Esophagus squamous epithelium (tissue), 5 donors: ENCODE results near the gene AMPD1. TPM values are rescaled to one million over a fixed set of nuclear protein-coding genes. Genes with fewer than 3 reads are reported as not detected.
A peak's percentile ranks its signal among the peaks of the same experiment; 100 is the strongest.

Experiments
- DNase-seq: peaks from one replicate; lab custom pipeline; 2025; lab: John Stamatoyannopoulos, UW
- H3K27ac ChIP-seq, 4 donors: fragments of 200-600 bp; sonication (generic); one replicate each; pipeline ENCODE4 v1.5.1; 2016 to 2019; ENCODE audit warnings: mild to moderate bottlenecking in 1 of 4
- H3K27me3 ChIP-seq, 4 donors: fragments of 200-600 bp; sonication (generic); 1 replicate in 3 of 4; 2 replicates in 1 of 4; pipeline versions ENCODE4 v1.5.1 to v1.6.0; 2017 to 2021; ENCODE audit warnings: antibody characterized with exemption in 1 of 4
- H3K36me3 ChIP-seq, 3 donors: fragments of 200-600 bp; sonication (generic); one replicate each; pipeline ENCODE4 v1.5.1; 2016 to 2019
- H3K4me1 ChIP-seq, 3 donors: fragments of 200-600 bp; sonication (generic); one replicate each; pipeline ENCODE4 v1.5.1; 2017 to 2019
- H3K4me3 ChIP-seq, 4 donors: fragments of 200-600 bp; sonication (generic); 1 replicate in 3 of 4; 2 replicates in 1 of 4; pipeline ENCODE4 v1.5.1; 2016 to 2019; ENCODE audit warnings: mild to moderate bottlenecking in 2 of 4, moderate library complexity in 1 of 4
- H3K9me3 ChIP-seq, 3 donors: fragments of 200-600 bp; sonication (generic); one replicate each; pipeline ENCODE4 v1.5.1; 2016 to 2019
- POLR2A ChIP-seq, 4 donors: fragments of 450-650 bp; IDR thresholded peaks; one replicate each; pipeline ENCODE4 v1.6.1; 2017; ENCODE audit warnings: antibody characterized with exemption in 4 of 4, mild to moderate bottlenecking in 4 of 4, moderate library complexity in 3 of 4
- WGBS, 2 donors: methylation state at CpG; one replicate each; pipeline ENCODE4 v1.1.5; 2018; 5-methylcytosine and 5-hydroxymethylcytosine counted together
- intact Hi-C: fragments of 100-400 bp; cut with DNase I; formaldehyde crosslinking; loops from one replicate; pipeline ENCODE4 v1.15.0; 2022
- total RNA-seq, 4 donors: library from RNA; depleted of rRNA; stranded (reverse); fragments of >200 nt; gene quantifications; one replicate each; pipeline ENCODE4 v1.1.0, GENCODE V29; 2016
- TF ChIP-seq, protein P1 (sequence below), 6 experiments: fragments of 450-650 bp in 4 of 6; fragments of 200-600 bp in 2 of 6; sonication (generic) in 2 of 6; IDR thresholded peaks; one replicate each; pipeline ENCODE4 v1.5.1; 2016 to 2019; ENCODE audit warnings: antibody characterized with exemption in 6 of 6, mild to moderate bottlenecking in 4 of 6, moderate library complexity in 4 of 6
- donor health status: DM: yes; HTN: yes; CAD: no.

The AMPD1 gene
- total RNA-seq, 4 donors from 2014 or later = 0.32 to 0.57 TPM; not detected in 2

DNA sequence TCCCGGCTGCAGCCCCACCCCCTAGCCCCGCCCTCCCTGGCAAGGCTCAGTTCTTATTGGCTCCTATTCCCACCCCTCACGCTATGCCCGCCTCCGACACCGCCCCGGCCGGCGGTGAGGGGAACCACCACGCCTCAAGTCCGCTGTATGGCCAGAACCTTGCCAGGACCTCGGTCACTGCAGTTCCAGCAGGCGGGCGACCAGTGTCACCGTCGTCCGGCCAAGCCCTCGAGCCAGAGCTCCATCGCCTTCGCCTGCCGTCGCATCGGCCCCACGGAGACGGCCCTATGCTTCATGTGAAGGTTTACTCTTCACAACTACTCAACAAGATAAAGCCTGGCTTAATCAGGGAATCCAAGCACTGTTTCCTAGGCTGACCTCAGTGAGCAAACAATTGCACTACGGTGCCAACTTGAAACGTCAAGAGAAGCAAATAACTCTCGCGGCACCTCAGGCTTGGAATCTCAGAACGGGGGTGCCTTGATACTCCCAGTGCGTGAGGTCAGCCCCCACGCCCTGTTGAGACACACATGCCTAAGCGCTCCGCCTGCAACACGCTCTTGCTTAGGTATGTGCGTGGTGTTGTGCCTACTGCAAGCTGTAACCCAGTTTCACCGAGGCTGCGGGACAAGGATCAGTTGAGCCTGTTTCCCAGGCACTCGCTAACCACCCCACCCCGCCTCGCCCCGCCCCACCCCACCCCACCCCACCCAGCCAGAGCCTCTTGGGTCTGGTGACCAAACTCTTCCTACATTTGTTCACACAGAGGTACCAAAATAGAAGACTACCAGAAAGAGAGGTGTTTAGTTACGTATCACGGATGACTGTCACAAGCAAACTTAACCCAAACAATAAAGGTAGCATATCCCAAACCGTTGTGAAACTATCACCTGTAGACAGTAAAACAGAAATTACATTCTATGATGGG is 25.0 kb downstream of the AMPD1 start:
- H3K4me1 ChIP-seq = peaks cover 0 to 40% (median 3%) of the 10 kb centered on the region in 3 donors
- peak overlapping the region; percentile 63 to 97 (median 77) for H3K4me3 ChIP-seq
- peak; percentile 67 for DNase-seq
- intact Hi-C loops = no loop called here
- 3 to 8% methylated on average over 17 to 19 of the region's 45 CpGs for WGBS, 2 donors
- no peaks in the 10 kb centered on the region for H3K36me3 ChIP-seq
- no peaks in the 10 kb centered on the region for H3K9me3 ChIP-seq
- H3K27ac ChIP-seq = peak overlapping the region; percentile 94 to 99 (median 96)
- TF ChIP-seq, protein P1, sequence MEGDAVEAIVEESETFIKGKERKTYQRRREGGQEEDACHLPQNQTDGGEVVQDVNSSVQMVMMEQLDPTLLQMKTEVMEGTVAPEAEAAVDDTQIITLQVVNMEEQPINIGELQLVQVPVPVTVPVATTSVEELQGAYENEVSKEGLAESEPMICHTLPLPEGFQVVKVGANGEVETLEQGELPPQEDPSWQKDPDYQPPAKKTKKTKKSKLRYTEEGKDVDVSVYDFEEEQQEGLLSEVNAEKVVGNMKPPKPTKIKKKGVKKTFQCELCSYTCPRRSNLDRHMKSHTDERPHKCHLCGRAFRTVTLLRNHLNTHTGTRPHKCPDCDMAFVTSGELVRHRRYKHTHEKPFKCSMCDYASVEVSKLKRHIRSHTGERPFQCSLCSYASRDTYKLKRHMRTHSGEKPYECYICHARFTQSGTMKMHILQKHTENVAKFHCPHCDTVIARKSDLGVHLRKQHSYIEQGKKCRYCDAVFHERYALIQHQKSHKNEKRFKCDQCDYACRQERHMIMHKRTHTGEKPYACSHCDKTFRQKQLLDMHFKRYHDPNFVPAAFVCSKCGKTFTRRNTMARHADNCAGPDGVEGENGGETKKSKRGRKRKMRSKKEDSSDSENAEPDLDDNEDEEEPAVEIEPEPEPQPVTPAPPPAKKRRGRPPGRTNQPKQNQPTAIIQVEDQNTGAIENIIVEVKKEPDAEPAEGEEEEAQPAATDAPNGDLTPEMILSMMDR (IDR thresholded peaks at IDR 0.05) = peak in 4 of 6 experiments; percentile 12 to 38 (median 24)
- TF ChIP-seq POLR2A (IDR thresholded peaks at IDR 0.05) = peak in 2 of 4 donors; percentile 26 to 67
- H3K27me3 ChIP-seq = peaks cover 0 to 1% (median 0%) of the 10 kb centered on the region in 4 donors

DNA sequence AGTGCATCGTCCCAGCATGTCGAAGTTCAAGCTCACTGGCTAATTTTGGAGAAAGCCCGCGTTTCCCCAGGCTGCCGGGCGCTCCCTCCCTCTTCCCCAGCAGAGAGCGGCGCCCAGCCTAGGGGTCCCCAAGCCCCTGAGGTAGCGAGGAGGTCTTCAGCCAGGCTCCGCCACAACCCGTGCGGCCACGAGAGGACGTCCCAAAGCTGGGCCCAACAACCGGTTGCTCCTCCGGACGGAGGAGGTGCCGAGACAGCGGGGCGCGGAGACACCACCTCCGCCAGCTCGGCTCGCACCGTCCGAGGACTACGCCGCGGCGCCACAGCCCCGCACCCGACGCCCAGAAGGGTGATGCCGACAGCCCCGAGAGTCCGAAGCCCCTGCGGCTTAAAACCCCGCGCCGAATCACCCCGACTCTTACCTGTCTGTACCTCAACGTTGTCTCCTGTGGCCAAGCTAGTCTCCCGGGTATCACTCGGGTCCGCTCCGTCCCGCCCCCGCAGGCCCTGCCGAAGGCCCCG is 25.7 kb downstream of the AMPD1 start, which contains the start of gene DENND2C:
DENND2C (minus strand) TSS at position 488 of the 521 bp plus-strand sequence. CDS start 44,065 bp downstream, outside the sequence.
- TF ChIP-seq, protein P1 (IDR thresholded peaks at IDR 0.05) = no peak
- TF ChIP-seq POLR2A (IDR thresholded peaks at IDR 0.05) = peak in 3 of 4 donors; percentile 30 to 77 (median 70)
- Histone ChIP-seq H3K27me3 (no peaks in the 10 kb centered on the region), H3K27ac (peak within 1 kb of the TSS; percentile 94 to 99 (median 96)), H3K36me3 (peaks cover 0 to 2% (median 0%) of the 10 kb centered on the region in 3 donors), H3K9me3 (no peaks in the 10 kb centered on the region), H3K4me3 (peak within 1 kb of the TSS; percentile 63 to 97 (median 77)), H3K4me1 (peaks cover 0 to 40% (median 3%) of the 10 kb centered on the region in 3 donors)
- DNase-seq = no peak
- intact Hi-C loops = no loop called here
- WGBS, 2 donors = 0% methylated on average over 7 to 21 of the region's 50 CpGs

DNA sequence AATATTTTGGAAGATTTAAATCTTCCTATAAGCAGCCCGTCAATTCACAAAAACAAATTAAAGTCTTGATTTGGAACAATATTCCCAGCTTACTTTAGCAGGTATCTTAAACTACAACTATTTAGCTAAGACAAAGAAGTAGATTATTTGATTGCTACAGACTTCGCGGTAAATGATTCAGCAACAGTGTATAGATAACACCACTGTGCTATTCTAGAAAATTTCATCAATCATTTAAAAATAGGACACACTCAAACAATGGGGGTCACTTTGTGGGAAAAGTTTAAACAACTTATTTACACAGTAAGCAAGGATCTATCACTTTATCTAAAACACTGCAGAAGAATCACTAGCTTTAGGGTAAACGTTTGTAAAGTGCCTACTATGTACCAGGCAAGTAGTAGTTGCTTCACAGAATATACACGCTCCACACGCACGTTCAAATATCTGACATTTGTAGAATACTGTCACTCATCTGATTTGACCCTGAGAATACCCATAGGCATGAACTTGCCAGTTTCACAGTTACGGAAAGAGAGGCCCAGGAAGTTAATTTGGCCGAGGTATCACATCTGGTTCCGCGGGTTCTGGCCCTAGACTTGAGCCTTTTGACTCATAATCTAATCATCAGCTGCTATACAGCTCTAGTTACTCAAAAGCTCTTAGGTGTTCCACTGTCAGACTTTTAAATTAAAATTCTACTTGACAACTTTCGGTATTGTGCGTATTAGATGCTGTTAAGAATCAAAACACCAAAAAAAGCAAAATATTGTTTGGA is 26.4 kb downstream of the AMPD1 start:
- no peaks in the 10 kb centered on the region for H3K27me3 ChIP-seq
- H3K4me1 ChIP-seq = peaks cover 0 to 40% (median 3%) of the 10 kb centered on the region in 3 donors
- H3K4me3 ChIP-seq = peak overlapping the region; percentile 63 to 97 (median 77)
- TF ChIP-seq, protein P1 (IDR thresholded peaks at IDR 0.05) = no peak
- peak in 1 of 4 donors; percentile 6 for TF ChIP-seq POLR2A (IDR thresholded peaks at IDR 0.05)
- no peak for DNase-seq
- H3K9me3 ChIP-seq = no peaks in the 10 kb centered on the region
- peaks cover 0 to 6% (median 0%) of the 10 kb centered on the region in 3 donors for H3K36me3 ChIP-seq
- peak overlapping the region; percentile 94 to 99 (median 96) for H3K27ac ChIP-seq
- intact Hi-C loops = no loop called here
- WGBS, 2 donors = 22 to 28% methylated on average over 13 of the region's 13 CpGs

DNA sequence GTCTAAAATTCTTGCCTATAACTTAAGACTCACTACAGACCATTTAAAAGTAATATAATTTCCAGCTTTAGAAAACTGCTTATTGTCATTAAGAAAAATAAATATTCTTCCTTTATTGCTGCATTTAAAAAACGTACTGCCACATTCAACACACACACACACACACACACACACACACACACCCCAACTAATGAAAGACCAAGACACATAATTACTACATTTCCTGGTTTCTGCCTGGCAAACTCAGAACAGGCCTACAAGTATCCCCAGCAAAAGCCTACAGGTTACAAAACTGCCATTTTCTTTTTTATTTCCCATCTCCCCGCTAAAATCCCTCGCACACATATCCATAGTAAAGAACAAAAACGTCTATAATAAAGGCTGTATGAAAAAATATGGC is 27.0 kb downstream of the AMPD1 start:
- Histone ChIP-seq H3K36me3 (peaks cover 0 to 6% (median 0%) of the 10 kb centered on the region in 3 donors), H3K4me3 (peak overlapping the region; percentile 63 to 97 (median 77)), H3K4me1 (peaks cover 0 to 40% (median 3%) of the 10 kb centered on the region in 3 donors), H3K9me3 (no peaks in the 10 kb centered on the region), H3K27ac (peak overlapping the region; percentile 94 to 99 (median 96)), H3K27me3 (no peaks in the 10 kb centered on the region)
- intact Hi-C loops = no loop called here
- WGBS, 2 donors = 41 to 55% methylated on average over 4 of the region's 4 CpGs
- no peak for TF ChIP-seq POLR2A (IDR thresholded peaks at IDR 0.05)
- TF ChIP-seq, protein P1 (IDR thresholded peaks at IDR 0.05) = no peak
- no peak for DNase-seq
